Activated CD4-positive, alpha-beta T cell treated with anti-CD3 and anti-CD28 coated beads for 24 hours (primary cell): ENCODE measurements around the gene CNTN5.

ENCODE experiments used
- DNase-seq, 2 donors: peaks; one replicate each; pipeline ENCODE4 v3.0.0-alpha.2; 2020; ENCODE audit warnings: low read depth in 2 of 2

CNTN5 gene

GRCh38 chr11:99630629-99631028 lies 609.9 kb downstream of the CNTN5 start:
- DNase-seq = no peak

DNA sequence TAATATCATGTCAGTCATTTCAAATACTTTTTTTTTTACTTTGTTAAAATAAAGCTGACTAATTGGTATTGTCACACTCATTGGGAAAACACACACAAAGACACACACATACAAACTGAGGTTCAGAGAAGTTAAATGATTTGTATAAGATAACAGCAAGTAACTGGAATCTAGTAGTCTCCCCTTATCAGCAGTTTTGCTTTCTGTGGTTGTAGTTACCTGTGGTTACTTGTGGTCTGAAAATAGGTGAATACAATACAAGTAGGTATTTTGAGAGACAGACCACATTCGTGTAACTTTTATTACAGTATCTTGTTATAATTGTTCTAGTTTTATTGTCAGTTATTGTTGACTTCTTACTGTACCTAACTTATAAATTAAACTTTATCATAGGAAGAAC lies 610.9 kb downstream of the CNTN5 start:
- no peak for DNase-seq

DNA sequence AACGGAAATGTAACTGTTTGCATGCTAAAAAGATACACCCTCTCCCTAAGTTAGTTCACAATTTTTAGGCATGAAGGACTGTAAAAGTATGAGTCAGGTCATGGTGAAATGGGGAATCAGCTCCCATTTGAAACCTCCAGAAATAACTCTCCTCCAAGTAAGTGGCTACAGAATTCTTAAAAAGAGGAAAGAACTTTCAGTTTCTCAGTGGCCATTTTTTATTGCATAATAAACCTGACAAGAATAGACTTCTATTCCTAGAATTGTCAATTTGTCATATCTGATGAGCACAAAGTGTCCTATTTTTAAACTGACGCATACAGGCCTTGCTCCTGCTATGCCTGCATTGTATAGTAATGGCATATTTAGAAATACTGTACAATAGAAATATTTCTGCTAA lies 612.2 kb downstream of the CNTN5 start:
- DNase-seq = no peak

DNA sequence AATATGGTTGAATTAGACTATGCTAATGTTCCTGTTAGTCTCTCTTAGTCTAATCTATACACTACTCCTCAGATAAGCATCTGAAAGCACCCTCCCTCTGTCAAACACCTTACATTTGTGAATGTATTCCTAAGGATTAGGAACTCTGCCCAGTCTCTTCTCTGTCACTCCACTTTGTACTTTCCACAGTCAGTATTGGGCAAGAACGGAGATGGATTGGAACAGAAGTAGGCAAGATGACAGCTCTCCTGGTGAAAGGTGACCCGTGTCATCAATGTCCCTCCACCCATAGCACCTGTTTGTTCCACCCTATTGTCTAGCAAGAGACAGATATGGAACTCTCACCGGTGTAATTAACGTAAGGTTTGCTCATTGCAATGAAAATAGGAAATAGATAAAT lies 613.8 kb downstream of the CNTN5 start:
- no peak for DNase-seq

- DNase-seq = no peak
These were observed 617.4 kb downstream of the CNTN5 start for GRCh38 chr11:99638073-99638553.

- no peak for DNase-seq
These were observed 619.9 kb downstream of the CNTN5 start for GRCh38 chr11:99640671-99641070.

DNA sequence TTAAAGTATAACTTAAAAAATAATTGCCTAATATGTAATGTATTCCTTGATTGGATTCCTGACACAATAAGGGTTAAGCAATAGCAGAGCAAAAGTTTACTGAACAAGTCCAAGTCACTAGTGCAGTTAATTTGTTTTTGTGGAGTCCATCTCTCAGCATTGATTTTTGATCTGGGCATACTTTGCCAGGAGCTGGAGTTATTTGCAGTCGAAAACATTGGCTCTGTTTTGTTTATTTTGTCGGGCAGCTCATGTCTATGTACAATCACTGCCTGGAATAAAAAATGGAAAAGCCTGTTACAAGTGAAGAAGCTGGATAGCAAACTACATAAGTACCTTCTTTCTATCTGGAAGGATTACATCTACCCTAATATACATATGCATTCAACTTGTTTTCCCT lies 625.2 kb downstream of the CNTN5 start:
- no peak for DNase-seq

DNA sequence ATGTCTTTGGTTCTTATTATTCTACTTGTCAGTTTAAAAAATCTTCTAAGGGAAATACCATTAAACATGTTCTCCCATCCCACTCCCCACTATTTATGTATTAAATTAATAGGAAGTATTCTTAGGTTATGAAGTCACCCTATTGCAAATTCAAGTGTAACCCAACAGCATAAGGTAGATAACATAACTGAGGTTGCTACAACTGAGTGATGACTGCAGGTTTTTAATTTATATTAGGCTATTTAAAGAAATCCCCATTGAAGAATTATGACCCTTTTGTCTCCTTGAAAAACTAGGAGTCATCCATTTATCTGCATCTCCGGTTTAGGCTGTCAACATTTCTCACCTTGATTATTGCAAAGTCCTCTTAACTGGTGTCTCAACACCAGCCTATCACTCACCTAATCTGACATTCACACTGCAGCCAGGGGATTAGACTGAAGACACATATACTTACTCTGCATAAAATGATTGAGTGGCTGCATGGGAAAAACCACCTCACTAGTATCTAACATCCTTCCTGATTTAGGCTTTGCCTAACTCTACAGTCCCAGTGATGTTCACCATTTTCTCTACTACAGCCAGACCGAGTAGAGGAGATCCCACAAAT lies 649.4 kb downstream of the CNTN5 start:
- no peak for DNase-seq

- DNase-seq = no peak
These were observed 651.2 kb downstream of the CNTN5 start for GRCh38 chr11:99671808-99672409.

DNA sequence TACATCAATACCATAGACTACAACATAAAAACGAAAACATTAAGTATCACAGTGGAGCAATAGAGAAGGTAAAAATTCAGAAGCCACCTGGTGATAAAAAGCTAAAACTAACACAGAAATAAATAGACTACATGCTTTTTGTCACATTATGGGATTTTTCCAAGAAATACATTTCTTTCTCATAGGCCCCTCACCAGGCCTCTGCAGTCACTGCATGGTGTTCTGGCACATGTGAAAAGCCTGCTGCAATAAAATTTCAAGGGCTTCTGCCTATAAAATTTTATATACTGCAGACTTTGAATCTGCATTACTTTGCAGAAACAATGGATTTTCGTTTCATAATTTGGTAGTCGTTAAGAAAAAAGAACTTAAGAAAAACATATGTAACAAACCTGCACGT lies 655.5 kb downstream of the CNTN5 start:
- DNase-seq = no peak

DNA sequence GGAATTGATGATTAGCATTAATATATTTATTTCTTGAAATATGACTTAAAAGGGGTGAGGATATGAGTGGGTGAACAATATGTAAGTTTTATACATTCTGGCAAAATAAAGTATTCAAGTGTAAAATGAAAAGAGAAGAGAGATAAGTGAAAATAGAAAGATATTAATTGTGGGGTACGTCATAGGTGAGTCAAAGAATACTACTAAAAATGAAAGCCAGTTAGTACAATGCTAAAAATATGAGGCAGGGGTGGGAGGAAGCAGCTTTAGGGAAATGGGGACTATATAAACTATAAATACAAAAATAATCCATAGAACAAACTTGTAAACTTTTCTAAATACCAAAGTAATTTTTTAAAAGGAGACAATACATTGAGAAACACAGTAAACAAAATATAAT lies 661.4 kb downstream of the CNTN5 start:
- no peak for DNase-seq

DNA sequence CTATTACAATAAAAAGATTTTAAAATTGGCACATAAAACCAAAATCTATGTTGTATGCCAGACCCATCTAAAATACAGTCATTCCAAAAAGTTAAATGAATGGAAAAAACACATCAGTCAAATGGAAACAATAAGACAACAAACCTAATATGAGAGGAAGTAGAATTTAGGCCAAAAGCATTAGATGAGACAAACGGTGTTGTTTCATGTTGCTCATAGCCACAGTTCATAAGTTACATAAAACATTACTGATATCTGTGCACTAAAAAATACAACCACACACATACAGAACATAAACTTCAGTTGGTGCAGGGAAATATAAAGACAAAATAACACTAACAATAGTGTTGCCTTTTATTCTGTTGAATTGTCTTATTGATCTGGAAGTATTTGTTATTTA lies 661.9 kb downstream of the CNTN5 start:
- DNase-seq = no peak

DNA sequence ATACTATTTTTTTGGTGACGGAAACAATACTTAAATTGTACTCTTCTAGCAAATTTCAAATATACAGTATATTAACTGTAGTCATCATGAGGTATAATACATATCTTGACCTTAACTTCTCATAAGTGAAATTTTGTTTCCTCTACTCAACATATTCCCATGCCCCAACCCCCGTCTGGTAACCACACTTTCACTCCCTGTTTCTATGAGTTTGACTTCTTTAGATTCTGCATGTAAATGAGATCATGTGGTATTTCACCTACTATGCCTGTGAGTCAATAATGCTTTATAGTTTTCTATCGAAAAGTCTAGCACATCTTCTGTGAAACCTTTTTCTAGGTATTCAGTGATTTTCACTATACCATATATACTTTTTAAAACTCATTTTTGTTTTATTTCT lies 663.2 kb downstream of the CNTN5 start:
- DNase-seq = no peak

GRCh38 chr11:99686838-99687237 lies 666.1 kb downstream of the CNTN5 start:
- DNase-seq = no peak

GRCh38 chr11:99687320-99687719 lies 666.6 kb downstream of the CNTN5 start:
- no peak for DNase-seq

- no peak for DNase-seq
These were observed 673.3 kb downstream of the CNTN5 start for GRCh38 chr11:99693941-99694492.

GRCh38 chr11:99695106-99695505 lies 674.4 kb downstream of the CNTN5 start:
- DNase-seq = no peak

DNA sequence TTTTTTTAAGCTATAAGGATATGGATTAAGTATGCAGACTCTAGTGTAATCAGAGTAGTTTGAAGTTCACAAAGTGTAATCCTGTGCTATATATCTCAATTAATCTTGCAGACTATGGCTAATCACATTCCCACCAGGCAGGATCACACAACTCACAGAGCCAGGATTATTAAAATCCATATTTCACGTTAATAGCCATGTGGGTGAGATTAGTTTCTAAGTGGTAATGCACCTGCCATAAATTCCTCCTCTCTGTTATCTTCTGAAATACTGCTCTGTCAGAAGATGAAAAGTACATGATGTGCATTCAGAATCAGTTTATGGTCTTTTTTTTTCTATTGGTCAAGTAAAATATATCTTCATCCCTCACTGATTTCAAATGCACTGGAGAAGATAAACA lies 686.1 kb downstream of the CNTN5 start:
- DNase-seq = no peak

GRCh38 chr11:99708928-99709672 lies 688.4 kb downstream of the CNTN5 start:
- no peak for DNase-seq

GRCh38 chr11:99716302-99716701 lies 695.6 kb downstream of the CNTN5 start:
- no peak for DNase-seq

- DNase-seq = no peak
These were observed 697.5 kb downstream of the CNTN5 start for GRCh38 chr11:99718291-99718690.

DNA sequence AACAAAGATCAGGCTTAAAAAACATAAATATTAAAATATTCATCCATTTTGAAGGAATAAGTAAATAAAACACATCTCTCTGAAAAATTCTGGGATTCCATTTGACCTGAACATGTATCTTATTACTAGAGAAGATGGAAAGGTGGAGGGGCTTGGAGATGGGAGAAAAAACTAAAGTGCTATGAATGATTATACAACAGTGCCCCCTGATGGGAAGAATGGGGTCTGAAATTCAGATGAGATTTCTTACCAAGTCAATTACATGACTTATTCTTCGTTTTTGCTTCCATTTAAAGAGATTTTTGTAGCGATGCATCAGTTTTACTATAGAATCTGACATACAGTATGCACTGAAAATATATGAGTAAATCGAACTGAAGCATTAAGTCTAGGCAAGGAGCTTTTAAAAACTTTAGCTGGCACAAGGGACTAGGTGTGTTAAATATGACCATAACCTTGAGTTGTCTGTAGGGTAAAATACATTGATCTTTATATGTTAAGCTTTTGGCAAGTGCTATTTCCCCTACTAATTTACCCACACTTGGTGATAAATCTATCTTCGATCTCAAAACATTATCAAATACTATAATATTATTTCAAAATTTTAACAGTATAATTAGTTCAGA lies 718.8 kb downstream of the CNTN5 start:
- DNase-seq = no peak
